Liver (tissue), 9 donors: ENCODE data around the gene EEFSEC. TPM values are rescaled to one million over a fixed set of nuclear protein-coding genes. Genes with fewer than 3 reads are reported as not detected.

Experiments used
- DNase-seq: peaks from one replicate; pipeline ENCODE4 v3.0.0-alpha.2; 2017; ENCODE audit warnings: low spot score
- H3K27ac ChIP-seq, 2 donors: one replicate each; pipeline ENCODE4 v1.7.0; 2013; ENCODE audit warnings: inconsistent platforms in 2 of 2, low read length in 2 of 2, control low read depth in 1 of 2, low read depth in 1 of 2, mild to moderate bottlenecking in 1 of 2
- H3K27me3 ChIP-seq, 4 donors: one replicate each; pipeline versions ENCODE4 v1.6.1 to v1.7.0; 2013; ENCODE audit warnings: low read length in 3 of 4, inconsistent platforms in 1 of 4, mild to moderate bottlenecking in 1 of 4, moderate library complexity in 1 of 4; ENCODE audit not compliant: control insufficient read depth in 4 of 4, insufficient read depth in 4 of 4
- H3K36me3 ChIP-seq, 4 donors: one replicate each; pipeline versions ENCODE4 v1.6.1 to v1.7.0; 2013; ENCODE audit warnings: low read length in 3 of 4, mild to moderate bottlenecking in 3 of 4, low read depth in 1 of 4, moderate library complexity in 1 of 4; ENCODE audit not compliant: control insufficient read depth in 4 of 4, insufficient read depth in 3 of 4
- H3K4me1 ChIP-seq, 4 donors: one replicate each; pipeline versions ENCODE4 v1.6.1 to v1.7.0; 2013; ENCODE audit warnings: low read length in 3 of 4, mild to moderate bottlenecking in 3 of 4, moderate library complexity in 1 of 4; ENCODE audit not compliant: control insufficient read depth in 4 of 4, insufficient read depth in 4 of 4
- H3K4me3 ChIP-seq, 3 donors: one replicate each; pipeline versions ENCODE4 v1.6.1 to v1.7.0; 2013; ENCODE audit warnings: low read length in 3 of 3, control low read depth in 1 of 3, low read depth in 1 of 3, mild to moderate bottlenecking in 1 of 3
- H3K9ac ChIP-seq, 2 donors: one replicate each; pipeline ENCODE4 v1.7.0; 2013; ENCODE audit warnings: low read length in 2 of 2, mild to moderate bottlenecking in 2 of 2, moderate library complexity in 2 of 2, control low read depth in 1 of 2, low read depth in 1 of 2
- H3K9me3 ChIP-seq, 4 donors: one replicate each; pipeline versions ENCODE4 v1.6.1 to v1.7.0; 2013; ENCODE audit warnings: low read length in 3 of 4; ENCODE audit not compliant: control insufficient read depth in 4 of 4
- ATF3 ChIP-seq: IDR thresholded peaks from 2 replicates; pipeline ENCODE4 v1.6.1; 2016; ENCODE audit warnings: antibody characterized with exemption
- CTCF ChIP-seq: fragments of 150-350 bp; IDR thresholded peaks from 2 replicates; pipeline ENCODE4 v1.5.1; 2017; ENCODE audit warnings: improper control_type of control experiment, low read depth, low read length; ENCODE audit not compliant: missing input control
- EGR1 ChIP-seq, 2 donors: IDR thresholded peaks; 2 replicates each; pipeline ENCODE4 v1.6.1; 2016 to 2018; ENCODE audit warnings: antibody characterized with exemption in 2 of 2, low read depth in 2 of 2
- FOXA1 ChIP-seq: IDR thresholded peaks from 2 replicates; pipeline ENCODE4 v1.6.1; 2016; ENCODE audit warnings: antibody characterized with exemption
- HNF4A ChIP-seq, 2 donors: conservative IDR thresholded peaks; 2 replicates each; pipeline ENCODE4 v1.6.1; 2016; ENCODE audit warnings: antibody characterized with exemption in 2 of 2, mild to moderate bottlenecking in 2 of 2
- HNF4G ChIP-seq: IDR thresholded peaks from 2 replicates; pipeline ENCODE4 v1.6.1; 2016; ENCODE audit warnings: antibody characterized with exemption
- JUND ChIP-seq, 2 donors: IDR thresholded peaks; 2 replicates each; pipeline ENCODE4 v1.6.1; 2016; ENCODE audit warnings: antibody characterized with exemption in 2 of 2
- MAX ChIP-seq: IDR thresholded peaks from 2 replicates; pipeline ENCODE4 v1.6.1; 2016; ENCODE audit warnings: antibody characterized with exemption
- REST ChIP-seq: IDR thresholded peaks from 2 replicates; pipeline ENCODE4 v1.6.1; 2016; ENCODE audit warnings: antibody characterized with exemption, mild to moderate bottlenecking
- RXRA ChIP-seq, 2 donors: IDR thresholded peaks; 2 replicates each; pipeline ENCODE4 v1.6.1; 2017 to 2018; ENCODE audit warnings: antibody characterized with exemption in 2 of 2, mild to moderate bottlenecking in 1 of 2
- TAF1 ChIP-seq: conservative IDR thresholded peaks from 2 replicates; pipeline ENCODE4 v1.6.1; 2016; ENCODE audit warnings: antibody characterized with exemption, mild to moderate bottlenecking
- YY1 ChIP-seq: IDR thresholded peaks from 2 replicates; pipeline ENCODE4 v1.6.1; 2016; ENCODE audit warnings: antibody characterized with exemption, mild to moderate bottlenecking
- WGBS: extraction: QIAGEN DNeasy Blood & Tissue Kit; methylation state at CpG from one replicate; pipeline ENCODE4 v1.1.7; 2013; 5-methylcytosine and 5-hydroxymethylcytosine counted together
- polyA plus RNA-seq, 2 donors: library from polyadenylated mRNA; stranded (reverse) in 1 of 2; unstranded in 1 of 2; fragments of 200-250 nt in 1 of 2; fragments of >200 nt in 1 of 2; fragmentation: Nextera tagmentation in 1 of 2; extraction: Ambion mirVana in 1 of 2; gene quantifications; one replicate each; pipeline versions ENCODE4 v1.2.1 to v1.2.3, GENCODE V29; 2013 to 2015
- total RNA-seq, 2 donors: library from RNA; depleted of rRNA; stranded (reverse); fragments of >200 nt; gene quantifications; one replicate each; pipeline ENCODE4 v1.2.3, GENCODE V29; 2014
- donor health status: healthy.
- donor health status: healthy.
- donor health status: healthy.
- donor health status: healthy.
- donor health status: healthy.

Gene EEFSEC
- total and polyA plus RNA-seq, 4 donors: 8.4 to 13.1 (median 10.7) TPM

- DNase-seq: peak; percentile 14
- Histone ChIP-seq H3K9me3 (no peaks in the 10 kb centered on the region), H3K4me1 (no peaks in the 10 kb centered on the region), H3K9ac (no peak overlapping the region), H3K27me3 (no peaks in the 10 kb centered on the region), H3K36me3 (peaks cover 0 to 16% (median 5%) of the 10 kb centered on the region in 4 donors), H3K27ac (no peak overlapping the region), H3K4me3 (no peak overlapping the region)
- WGBS: 97% methylated on average over 11 of the region's 11 CpGs
- TF ChIP-seq ATF3: no peak
- TF ChIP-seq EGR1 (IDR thresholded peaks at IDR 0.05; ENCODE audit: low read depth in 2 of 2): no peak
- no peak for TF ChIP-seq FOXA1
- TF ChIP-seq HNF4A (conservative IDR thresholded peaks at IDR 0.05): no peak
- TF ChIP-seq REST: no peak
- no peak for TF ChIP-seq RXRA (IDR thresholded peaks at IDR 0.05)
- TF ChIP-seq TAF1: no peak
- no peak for TF ChIP-seq CTCF
- no peak for TF ChIP-seq JUND (IDR thresholded peaks at IDR 0.05)
Observed at GRCh38 chr3:128271536-128272332, 118.5 kb downstream of the EEFSEC start.

GRCh38 chr3:128273109-128273840, 120.0 kb downstream of the EEFSEC start:
- Histone ChIP-seq H3K4me1 (no peaks in the 10 kb centered on the region), H3K36me3 (peaks cover 0 to 16% (median 5%) of the 10 kb centered on the region in 4 donors), H3K9me3 (no peaks in the 10 kb centered on the region), H3K9ac (no peak overlapping the region), H3K27me3 (no peaks in the 10 kb centered on the region), H3K27ac (no peak overlapping the region), H3K4me3 (no peak overlapping the region)
- DNase-seq: peak; percentile 31
- 75% methylated on average over 5 of the region's 5 CpGs for WGBS
- no peak for TF ChIP-seq TAF1
- no peak for TF ChIP-seq HNF4G
- no peak for TF ChIP-seq JUND (IDR thresholded peaks at IDR 0.05)
- TF ChIP-seq MAX: no peak
- no peak for TF ChIP-seq YY1
